ENCODE results near the gene RPL11. TPM values are rescaled to one million over a fixed set of nuclear protein-coding genes. Genes with fewer than 3 reads are reported as not detected.

The RPL11 gene
- total RNA-seq, 4 donors from 2014 or later: 302 to 593 (median 504) TPM

GRCh38 chr1:23664837-23665795 lies 26.5 kb upstream of the RPL11 start:
- Histone ChIP-seq H3K4me1 (no peaks in the 10 kb centered on the region), H3K4me3 (no peak overlapping the region), H3K27ac (no peak overlapping the region), H3K27me3 (no peaks in the 10 kb centered on the region), H3K36me3 (no peaks in the 10 kb centered on the region), H3K9me3 (no peaks in the 10 kb centered on the region)
- intact Hi-C loops (cut with DNase I; ENCODE audit: low total_unique reads): no loop called here
- in situ Hi-C loops (cut with MboI; ENCODE audit: low sequenced_read_pairs in 4 of 4): no loop called here
- DNase-seq: peak in 1 of 2 donors; percentile 17
- TF ChIP-seq POLR2A (IDR thresholded peaks at IDR 0.05): no peak
- TF ChIP-seq, protein P1, sequence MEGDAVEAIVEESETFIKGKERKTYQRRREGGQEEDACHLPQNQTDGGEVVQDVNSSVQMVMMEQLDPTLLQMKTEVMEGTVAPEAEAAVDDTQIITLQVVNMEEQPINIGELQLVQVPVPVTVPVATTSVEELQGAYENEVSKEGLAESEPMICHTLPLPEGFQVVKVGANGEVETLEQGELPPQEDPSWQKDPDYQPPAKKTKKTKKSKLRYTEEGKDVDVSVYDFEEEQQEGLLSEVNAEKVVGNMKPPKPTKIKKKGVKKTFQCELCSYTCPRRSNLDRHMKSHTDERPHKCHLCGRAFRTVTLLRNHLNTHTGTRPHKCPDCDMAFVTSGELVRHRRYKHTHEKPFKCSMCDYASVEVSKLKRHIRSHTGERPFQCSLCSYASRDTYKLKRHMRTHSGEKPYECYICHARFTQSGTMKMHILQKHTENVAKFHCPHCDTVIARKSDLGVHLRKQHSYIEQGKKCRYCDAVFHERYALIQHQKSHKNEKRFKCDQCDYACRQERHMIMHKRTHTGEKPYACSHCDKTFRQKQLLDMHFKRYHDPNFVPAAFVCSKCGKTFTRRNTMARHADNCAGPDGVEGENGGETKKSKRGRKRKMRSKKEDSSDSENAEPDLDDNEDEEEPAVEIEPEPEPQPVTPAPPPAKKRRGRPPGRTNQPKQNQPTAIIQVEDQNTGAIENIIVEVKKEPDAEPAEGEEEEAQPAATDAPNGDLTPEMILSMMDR (IDR thresholded peaks at IDR 0.05 in 4 of 5, conservative IDR thresholded peaks at IDR 0.05 in 1 of 5): peak in 3 of 5 experiments; percentile 18 to 39 (median 18)
- no peak for ATAC-seq

DNA sequence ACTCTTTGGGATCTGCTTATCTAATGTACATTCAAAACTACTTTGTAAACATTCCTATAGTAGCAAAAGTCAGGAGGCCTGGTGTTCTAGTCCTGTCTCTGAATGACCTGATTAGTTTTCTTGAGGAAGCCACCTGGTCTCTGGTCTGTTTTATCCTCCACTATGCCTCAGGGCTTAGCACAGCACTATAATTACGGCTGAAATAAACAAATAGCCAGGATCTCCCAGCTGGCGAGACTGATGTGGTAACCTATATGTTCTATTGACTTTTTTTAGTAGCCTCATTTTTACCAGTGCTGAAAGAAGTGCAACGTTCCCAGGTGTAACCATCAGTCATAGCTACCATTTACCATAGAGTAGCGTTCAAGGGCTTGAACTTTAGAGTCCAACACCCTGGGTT lies 24.2 kb upstream of the RPL11 start:
- no peak for DNase-seq
- H3K9me3 ChIP-seq: no peaks in the 10 kb centered on the region
- H3K27me3 ChIP-seq: no peaks in the 10 kb centered on the region
- ATAC-seq: no peak
- no peak overlapping the region for H3K4me3 ChIP-seq
- TF ChIP-seq POLR2A (IDR thresholded peaks at IDR 0.05): no peak
- TF ChIP-seq, protein P1 (IDR thresholded peaks at IDR 0.05 in 4 of 5, conservative IDR thresholded peaks at IDR 0.05 in 1 of 5): no peak
- no peaks in the 10 kb centered on the region for H3K4me1 ChIP-seq
- in situ Hi-C loops (cut with MboI; ENCODE audit: low sequenced_read_pairs in 4 of 4): no loop called here
- H3K36me3 ChIP-seq: no peaks in the 10 kb centered on the region
- intact Hi-C loops (cut with DNase I; ENCODE audit: low total_unique reads): no loop called here
- H3K27ac ChIP-seq: no peak overlapping the region

GRCh38 chr1:23670709-23671108 lies 20.9 kb upstream of the RPL11 start:
- Histone ChIP-seq H3K4me1 (no peaks in the 10 kb centered on the region), H3K4me3 (no peak overlapping the region), H3K9me3 (no peaks in the 10 kb centered on the region), H3K27me3 (no peaks in the 10 kb centered on the region), H3K36me3 (no peaks in the 10 kb centered on the region), H3K27ac (no peak overlapping the region)
- no peak for ATAC-seq
- in situ Hi-C loops (cut with MboI; ENCODE audit: low sequenced_read_pairs in 4 of 4) (no loop called here), intact Hi-C loops (cut with DNase I; ENCODE audit: low total_unique reads) (no loop called here)
- TF ChIP-seq POLR2A (IDR thresholded peaks at IDR 0.05): no peak
- TF ChIP-seq, protein P1 (IDR thresholded peaks at IDR 0.05 in 4 of 5, conservative IDR thresholded peaks at IDR 0.05 in 1 of 5): no peak
- no peak for DNase-seq

DNA sequence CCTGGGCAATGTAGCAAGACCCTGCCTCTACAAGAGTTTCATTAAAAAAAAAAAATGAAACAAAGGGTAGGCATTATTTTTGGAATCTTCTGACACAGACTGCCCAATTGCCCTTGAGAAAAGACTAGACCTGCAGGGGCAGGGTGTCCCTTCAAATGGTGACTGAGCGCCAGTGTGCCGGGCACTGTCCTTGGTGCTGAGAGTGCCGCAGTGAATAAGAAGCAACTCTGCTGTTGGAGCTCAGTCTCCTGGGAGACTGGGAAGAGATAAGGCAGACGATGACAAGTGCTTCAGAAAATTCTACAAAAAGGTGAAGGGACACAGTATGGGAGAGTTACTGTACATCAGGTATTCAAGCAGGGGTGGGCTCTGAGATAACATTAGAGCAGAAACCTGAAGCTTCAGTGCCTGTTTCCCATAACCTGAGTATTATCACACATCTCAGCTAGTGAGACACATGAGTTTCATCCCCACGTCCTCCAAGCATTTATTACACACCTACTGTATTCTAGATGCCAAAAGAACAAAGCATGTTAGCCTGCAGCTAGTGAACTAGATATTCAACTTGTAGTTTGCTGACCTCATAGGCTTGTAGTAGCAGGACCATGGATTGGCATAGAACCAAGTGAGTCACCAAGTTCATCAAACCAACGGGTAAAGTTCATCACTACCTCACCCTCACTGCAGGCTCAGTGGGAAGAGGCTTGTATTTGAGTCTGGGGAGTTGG lies 18.4 kb upstream of the RPL11 start:
- in situ Hi-C loops (cut with MboI; ENCODE audit: low sequenced_read_pairs in 4 of 4) (no loop called here), intact Hi-C loops (cut with DNase I; ENCODE audit: low total_unique reads) (no loop called here)
- DNase-seq (no peak), ATAC-seq (no peak)
- Histone ChIP-seq H3K4me1 (no peaks in the 10 kb centered on the region), H3K9me3 (no peaks in the 10 kb centered on the region), H3K36me3 (no peaks in the 10 kb centered on the region), H3K27ac (no peak overlapping the region), H3K27me3 (no peaks in the 10 kb centered on the region), H3K4me3 (no peak overlapping the region)
- TF ChIP-seq, protein P1 (IDR thresholded peaks at IDR 0.05 in 4 of 5, conservative IDR thresholded peaks at IDR 0.05 in 1 of 5): no peak
- TF ChIP-seq POLR2A (IDR thresholded peaks at IDR 0.05): no peak

Data from gastrocnemius medialis (tissue), 4 donors.